NCI-H82 treated with DMSO at 0.1 percent for 48 hours (cell line): ENCODE data around the gene RAB3GAP1.
"Not testable (repeated sequence)": the region's sequence is repeated elsewhere in the genome, so short reads cannot be mapped to it uniquely, and the experiment has no call there.

Experiments
- DNase-seq: peaks from one replicate; lab custom pipeline; 2025; ENCODE audit not compliant: unreplicated experiment; lab: John Stamatoyannopoulos, UW

Gene RAB3GAP1

GRCh38 chr2:135099802-135100483, 47.9 kb downstream of the RAB3GAP1 start:
- DNase-seq: peak; percentile 90

- no peak for DNase-seq
Observed at GRCh38 chr2:135103843-135104242, 51.8 kb downstream of the RAB3GAP1 start.

GRCh38 chr2:135105513-135106316, 53.6 kb downstream of the RAB3GAP1 start:
- not testable (repeated sequence) for DNase-seq

- no peak for DNase-seq
Observed at GRCh38 chr2:135113322-135113721, 61.2 kb downstream of the RAB3GAP1 start.

GRCh38 chr2:135119582-135119981, 67.5 kb downstream of the RAB3GAP1 start:
- no peak for DNase-seq

GRCh38 chr2:135121016-135121657, 69.0 kb downstream of the RAB3GAP1 start:
- DNase-seq: no peak

GRCh38 chr2:135121658-135122039, 69.6 kb downstream of the RAB3GAP1 start:
- not testable (repeated sequence) for DNase-seq

GRCh38 chr2:135124924-135125886, 73.1 kb downstream of the RAB3GAP1 start:
- no peak for DNase-seq

- DNase-seq: no peak
Observed at GRCh38 chr2:135125940-135126339, 73.8 kb downstream of the RAB3GAP1 start.

GRCh38 chr2:135130751-135131150, 78.7 kb downstream of the RAB3GAP1 start:
- no peak for DNase-seq

- no peak for DNase-seq
Observed at GRCh38 chr2:135132314-135132713, 80.2 kb downstream of the RAB3GAP1 start.

GRCh38 chr2:135140606-135141005, 88.5 kb downstream of the RAB3GAP1 start:
- DNase-seq: no peak

- DNase-seq: no peak
Observed at GRCh38 chr2:135142323-135142722, 90.2 kb downstream of the RAB3GAP1 start.

- DNase-seq: no peak
Observed at GRCh38 chr2:135144343-135144742, 92.3 kb downstream of the RAB3GAP1 start.

- DNase-seq: no peak
Observed at GRCh38 chr2:135149251-135149650, 97.2 kb downstream of the RAB3GAP1 start.

- no peak for DNase-seq
Observed at GRCh38 chr2:135150725-135151124, 98.6 kb downstream of the RAB3GAP1 start.

- no peak for DNase-seq
Observed at GRCh38 chr2:135151615-135152014, 99.5 kb downstream of the RAB3GAP1 start.

- no peak for DNase-seq
Observed at GRCh38 chr2:135152361-135152760, 100.3 kb downstream of the RAB3GAP1 start.

- no peak for DNase-seq
Observed at GRCh38 chr2:135154962-135155361, 102.9 kb downstream of the RAB3GAP1 start.

GRCh38 chr2:135157856-135158255, 105.8 kb downstream of the RAB3GAP1 start:
- DNase-seq: no peak

- DNase-seq: no peak
Observed at GRCh38 chr2:135159191-135159590, 107.1 kb downstream of the RAB3GAP1 start.
